Measurements from ENCODE around the gene MRPL47. TPM values are rescaled to one million over a fixed set of nuclear protein-coding genes. Genes with fewer than 3 reads are reported as not detected.

Gene MRPL47
- total and polyA plus RNA-seq, 3 donors from 2014 or later = 30.0 to 88.6 (median 36.1) TPM

GRCh38 chr3:179542375-179542774, 62.1 kb downstream of the MRPL47 start:
- intact Hi-C loops (cut with DNase I; ENCODE audit: low total_unique reads) = no loop called here
- Histone ChIP-seq H3K4me1 (no peaks in the 10 kb centered on the region), H3K4me3 (no peak overlapping the region), H3K36me3 (ENCODE audit: low read depth, missing control alignments) (no peaks in the 10 kb centered on the region), H3K9me3 (no peaks in the 10 kb centered on the region), H3K27me3 (no peaks in the 10 kb centered on the region), H3K27ac (no peak overlapping the region)
- no peak for TF ChIP-seq POLR2A (IDR thresholded peaks at IDR 0.05)
- no peak for TF ChIP-seq CTCF (IDR thresholded peaks at IDR 0.05)
- no peak for DNase-seq

GRCh38 chr3:179541596-179541995, 62.8 kb downstream of the MRPL47 start:
- TF ChIP-seq POLR2A (IDR thresholded peaks at IDR 0.05) (no peak), CTCF (IDR thresholded peaks at IDR 0.05) (no peak)
- 91 to 100% methylated on average over 1 of the region's 1 CpG for WGBS, 2 donors

GRCh38 chr3:179541094-179541493, 63.3 kb downstream of the MRPL47 start:
- H3K36me3 ChIP-seq (ENCODE audit: low read depth, missing control alignments) = no peaks in the 10 kb centered on the region
- H3K4me3 ChIP-seq = no peak overlapping the region
- H3K4me1 ChIP-seq = no peaks in the 10 kb centered on the region
- TF ChIP-seq CTCF (IDR thresholded peaks at IDR 0.05) (no peak), POLR2A (IDR thresholded peaks at IDR 0.05) (no peak)
- 79 to 88% methylated on average over 2 of the region's 2 CpGs for WGBS, 2 donors
- no peak for DNase-seq
- no peak overlapping the region for H3K27ac ChIP-seq
- H3K9me3 ChIP-seq = no peaks in the 10 kb centered on the region
- H3K27me3 ChIP-seq = no peaks in the 10 kb centered on the region
- intact Hi-C loops (cut with DNase I; ENCODE audit: low total_unique reads) = no loop called here

More at GRCh38 chr3:179541596-179541995, 62.8 kb downstream of the MRPL47 start:
- Histone ChIP-seq H3K36me3 (ENCODE audit: low read depth, missing control alignments) (no peaks in the 10 kb centered on the region), H3K4me3 (no peak overlapping the region), H3K27me3 (no peaks in the 10 kb centered on the region), H3K4me1 (no peaks in the 10 kb centered on the region), H3K9me3 (no peaks in the 10 kb centered on the region), H3K27ac (no peak overlapping the region)
- intact Hi-C loops (cut with DNase I; ENCODE audit: low total_unique reads) = no loop called here
- no peak for DNase-seq

Small RNAs within 50 kb of the gene (small RNA-seq; reads per million reads assigned to genes)
- gene AC090425.1 (0 reads per million in 2 donors), gene RF01210 (0 reads per million in 2 donors)

Other genes with a start within 250 kb of the MRPL47 start
- 1 to 10 TPM; 9.5 to 9.8 TPM for gene GNB4, start 153.2 kb downstream of the MRPL47 start, total RNA-seq
- gene GNB4, start 153.2 kb downstream of the MRPL47 start, polyA plus RNA-seq (ENCODE audit: insufficient read depth, low read depth, low replicate concordance) = 8.7 TPM
- gene ACTL6A, start 41.7 kb downstream of the MRPL47 start, total RNA-seq = 10 to 100 TPM; 68.4 to 84.4 TPM
- gene ACTL6A, start 41.7 kb downstream of the MRPL47 start, polyA plus RNA-seq (ENCODE audit: insufficient read depth, low read depth, low replicate concordance) = 143 TPM
- 10 to 100 TPM; 70.4 to 88.1 TPM for gene NDUFB5, start 156 bp upstream of the MRPL47 start, total RNA-seq
- gene NDUFB5, start 156 bp upstream of the MRPL47 start, polyA plus RNA-seq (ENCODE audit: insufficient read depth, low read depth, low replicate concordance) = 138 TPM
- 10 to 100 TPM; 42.0 to 50.3 TPM for gene USP13, start 48.4 kb upstream of the MRPL47 start, total RNA-seq
- gene USP13, start 48.4 kb upstream of the MRPL47 start, polyA plus RNA-seq (ENCODE audit: insufficient read depth, low read depth, low replicate concordance) = 17.6 TPM